ENCODE results near the gene ODAD4. TPM values are rescaled to one million over a fixed set of nuclear protein-coding genes. Genes with fewer than 3 reads are reported as not detected.

The ODAD4 gene
- polyA plus RNA-seq, 1 of the 3 experiments (the other 2 are of a cell fraction): 1.1 TPM

DNA sequence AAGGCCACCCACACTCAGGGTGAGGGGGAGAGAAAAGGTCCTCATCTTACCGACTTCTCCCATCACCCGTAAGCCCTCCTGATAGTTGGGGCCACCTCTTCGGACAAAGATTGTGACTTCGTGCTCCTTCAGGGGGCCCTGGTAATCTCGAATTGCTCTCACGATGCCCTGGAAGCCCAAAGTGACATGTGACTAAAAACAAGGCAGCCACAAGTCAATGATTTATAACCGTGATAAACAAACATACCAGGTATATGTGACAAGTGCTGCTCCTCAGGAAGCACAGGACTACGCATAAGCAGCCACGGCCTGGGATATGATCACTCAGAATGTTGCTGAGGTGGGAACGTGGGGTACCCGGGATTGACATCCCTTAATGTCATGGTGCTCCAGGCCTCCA lies 28.8 kb upstream of the ODAD4 start:
- peaks cover 6 to 17% of the 10 kb centered on the region in 2 experiments; a peak in 3 of 4 replicates for H3K4me1 ChIP-seq (ENCODE audit: control insufficient read depth in 1 of 2, insufficient read depth in 2 of 2, low read depth in 1 of 2, low read length in 1 of 2)
- no peaks in the 10 kb centered on the region for H3K9me2 ChIP-seq
- H3K27ac ChIP-seq (ENCODE audit: low read depth in 2 of 2, low read length in 1 of 2): no peak overlapping the region
- H3K9me3 ChIP-seq: no peaks in the 10 kb centered on the region
- no peak overlapping the region for H3K9ac ChIP-seq
- H2AFZ ChIP-seq (ENCODE audit: low read depth): no peak overlapping the region
- H3K36me3 ChIP-seq (replicated peaks in 1 of 2; ENCODE audit: control insufficient read depth in 1 of 2, insufficient read depth in 2 of 2, low read length in 1 of 2): peaks cover 62 to 81% of the 10 kb centered on the region in 2 experiments
- ChIA-PET CTCF (no interaction called here), POLR2A (no interaction called here)
- TF ChIP-seq EP300 (IDR thresholded peaks at IDR 0.05; ENCODE audit: borderline replicate concordance in 1 of 2, low read depth in 1 of 2, low read length in 1 of 2) (no peak), REST (IDR thresholded peaks at IDR 0.05; ENCODE audit: low read depth, low read length) (no peak), GATA2 (CRISPR knock-in tag; IDR thresholded peaks at IDR 0.05) (no peak), USF2 (IDR thresholded peaks at IDR 0.05; ENCODE audit: borderline replicate concordance, low read depth, low read length) (no peak), USF1 (IDR thresholded peaks at IDR 0.05; ENCODE audit: borderline replicate concordance, low read depth) (no peak), TEAD4 (IDR thresholded peaks at IDR 0.05; ENCODE audit: borderline replicate concordance, insufficient read depth) (no peak), EZH2phosphoT487 (IDR thresholded peaks at IDR 0.05; ENCODE audit: borderline replicate concordance, low read depth) (no peak), GABPA (IDR thresholded peaks at IDR 0.05; ENCODE audit: low read depth) (no peak), POLR2AphosphoS5 (IDR thresholded peaks at IDR 0.05; ENCODE audit: low read depth, low read length) (no peak), RCOR1 (IDR thresholded peaks at IDR 0.05; ENCODE audit: low read length) (no peak), MEF2A (IDR thresholded peaks at IDR 0.05; ENCODE audit: borderline replicate concordance, low read depth) (no peak), MXI1 (IDR thresholded peaks at IDR 0.05; ENCODE audit: low read depth, low read length) (no peak)
- TF ChIP-seq, protein P1, sequence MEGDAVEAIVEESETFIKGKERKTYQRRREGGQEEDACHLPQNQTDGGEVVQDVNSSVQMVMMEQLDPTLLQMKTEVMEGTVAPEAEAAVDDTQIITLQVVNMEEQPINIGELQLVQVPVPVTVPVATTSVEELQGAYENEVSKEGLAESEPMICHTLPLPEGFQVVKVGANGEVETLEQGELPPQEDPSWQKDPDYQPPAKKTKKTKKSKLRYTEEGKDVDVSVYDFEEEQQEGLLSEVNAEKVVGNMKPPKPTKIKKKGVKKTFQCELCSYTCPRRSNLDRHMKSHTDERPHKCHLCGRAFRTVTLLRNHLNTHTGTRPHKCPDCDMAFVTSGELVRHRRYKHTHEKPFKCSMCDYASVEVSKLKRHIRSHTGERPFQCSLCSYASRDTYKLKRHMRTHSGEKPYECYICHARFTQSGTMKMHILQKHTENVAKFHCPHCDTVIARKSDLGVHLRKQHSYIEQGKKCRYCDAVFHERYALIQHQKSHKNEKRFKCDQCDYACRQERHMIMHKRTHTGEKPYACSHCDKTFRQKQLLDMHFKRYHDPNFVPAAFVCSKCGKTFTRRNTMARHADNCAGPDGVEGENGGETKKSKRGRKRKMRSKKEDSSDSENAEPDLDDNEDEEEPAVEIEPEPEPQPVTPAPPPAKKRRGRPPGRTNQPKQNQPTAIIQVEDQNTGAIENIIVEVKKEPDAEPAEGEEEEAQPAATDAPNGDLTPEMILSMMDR (IDR thresholded peaks at IDR 0.05): no peak
- no peak overlapping the region for H3K4me2 ChIP-seq
- WGBS (ENCODE audit: low lambda C conversion rate): 93% methylated on average over 10 of the region's 11 CpGs
- DNase-seq: no peak
- peaks cover 40% of the 10 kb centered on the region; the same call in 1 of the 2 replicates for H3K79me2 ChIP-seq (ENCODE audit: insufficient read depth)
- peaks cover 20% of the 10 kb centered on the region for H3F3A ChIP-seq (replicated peaks; ENCODE audit: insufficient read depth)
- H4K20me1 ChIP-seq (ENCODE audit: insufficient read depth): peaks cover 8% of the 10 kb centered on the region; the same call in 1 of the 2 replicates
- H3K27me3 ChIP-seq (ENCODE audit: insufficient read depth): no peaks in the 10 kb centered on the region
- H3K4me3 ChIP-seq (ENCODE audit: low read depth in 2 of 2, low read length in 1 of 2): no peak overlapping the region
